HEK293T (cell line): ENCODE results near the gene ZMIZ1.
"Not testable (repeated sequence)": the region's sequence is repeated elsewhere in the genome, so short reads cannot be mapped to it uniquely, and the experiment has no call there.

Source experiments
- CTCF ChIA-PET: fragments of 350-600 bp; formaldehyde crosslinking; extraction: SDS; loops from one replicate; lab custom pipeline; 2021; ENCODE audit warnings: antibody characterized with exemption, inconsistent platforms; lab: Yijun Ruan, JAX
- POLR2A ChIA-PET: fragments of 350-600 bp; formaldehyde crosslinking; extraction: SDS; loops from one replicate; lab custom pipeline; 2020; ENCODE audit warnings: antibody characterized with exemption, inconsistent platforms; lab: Yijun Ruan, JAX
- DNase-seq: peaks from one replicate; pipeline ENCODE4 v3.0.0; 2012; ENCODE audit warnings: mixed read lengths; ENCODE audit errors: extremely low spot score
- ARNT ChIP-seq: fragments of 450-650 bp; IDR thresholded peaks from 2 replicates; pipeline ENCODE4 v1.6.1; 2017; ENCODE audit warnings: mild to moderate bottlenecking
- BHLHE40 ChIP-seq: fragments of 450-650 bp; IDR thresholded peaks from 2 replicates; pipeline ENCODE4 v1.6.1; 2016; ENCODE audit warnings: mild to moderate bottlenecking, moderate library complexity, borderline replicate concordance
- CTBP1 ChIP-seq: fragments of 450-650 bp; IDR thresholded peaks from 2 replicates; pipeline ENCODE4 v1.6.1; 2016; ENCODE audit warnings: borderline replicate concordance
- ELF4 ChIP-seq: fragments of 450-650 bp; IDR thresholded peaks from 2 replicates; pipeline ENCODE4 v1.6.1; 2017; ENCODE audit warnings: antibody characterized with exemption
- FOXA1 ChIP-seq: fragments of 450-650 bp; IDR thresholded peaks from 2 replicates; pipeline ENCODE4 v1.6.1; 2016; ENCODE audit warnings: mild to moderate bottlenecking
- FOXK2 ChIP-seq: fragments of 450-650 bp; IDR thresholded peaks from 2 replicates; pipeline ENCODE4 v1.6.1; 2016; ENCODE audit warnings: mild to moderate bottlenecking
- FOXM1 ChIP-seq: fragments of 450-650 bp; IDR thresholded peaks from 2 replicates; pipeline ENCODE4 v1.6.1; 2017; ENCODE audit warnings: mild to moderate bottlenecking, borderline replicate concordance
- HDGF ChIP-seq: fragments of 450-650 bp; IDR thresholded peaks from 2 replicates; pipeline ENCODE4 v1.6.1; 2017; ENCODE audit warnings: antibody characterized with exemption, borderline replicate concordance
- L3MBTL2 ChIP-seq: fragments of 450-650 bp; conservative IDR thresholded peaks from 2 replicates; pipeline ENCODE4 v1.6.1; 2016; ENCODE audit warnings: mild to moderate bottlenecking
- LEF1 ChIP-seq: fragments of 450-650 bp; IDR thresholded peaks from 2 replicates; pipeline ENCODE4 v1.6.1; 2017; ENCODE audit warnings: mild to moderate bottlenecking, borderline replicate concordance
- NFRKB ChIP-seq: fragments of 450-650 bp; IDR thresholded peaks from 2 replicates; pipeline ENCODE4 v1.6.1; 2016; ENCODE audit warnings: mild to moderate bottlenecking, moderate library complexity
- PKNOX1 ChIP-seq: fragments of 450-650 bp; IDR thresholded peaks from 2 replicates; pipeline ENCODE4 v1.6.1; 2016
- SP1 ChIP-seq: fragments of 450-650 bp; IDR thresholded peaks from 2 replicates; pipeline ENCODE4 v1.6.1; 2017
- SUZ12 ChIP-seq: fragments of 450-650 bp; IDR thresholded peaks from 2 replicates; pipeline ENCODE4 v1.6.1; 2016; ENCODE audit warnings: mild to moderate bottlenecking
- TARDBP ChIP-seq: fragments of 450-650 bp; IDR thresholded peaks from 2 replicates; pipeline ENCODE4 v1.6.1; 2016
- ZNF384 ChIP-seq: fragments of 450-650 bp; IDR thresholded peaks from 2 replicates; pipeline ENCODE4 v1.6.1; 2016

ZMIZ1 gene

GRCh38 chr10:79333513-79333912 is 264.7 kb downstream of the ZMIZ1 start:
- DNase-seq: no peak
- POLR2A ChIA-PET: no interaction called here
- CTCF ChIA-PET: no interaction called here
- no peak for TF ChIP-seq NFRKB
- no peak for TF ChIP-seq SP1
- TF ChIP-seq FOXA1: no peak
- TF ChIP-seq FOXK2: no peak
- no peak for TF ChIP-seq CTBP1

- DNase-seq: no peak
- POLR2A ChIA-PET: no interaction called here
- TF ChIP-seq FOXA1 (no peak), FOXM1 (no peak), CTBP1 (no peak), SUZ12 (no peak), PKNOX1 (no peak)
- CTCF ChIA-PET: interaction anchor here (1.6 kb wide), 1 partner anchor 10 kb away, joined by 5 read pairs; no protein-coding TSS in a partner anchor
Observed at GRCh38 chr10:79334573-79334972, 265.8 kb downstream of the ZMIZ1 start.

- CTCF ChIA-PET: interaction anchor here (1.6 kb wide), 1 partner anchor 10 kb away, joined by 5 read pairs; no protein-coding TSS in a partner anchor
Observed at GRCh38 chr10:79335094-79335469, 266.3 kb downstream of the ZMIZ1 start.

GRCh38 chr10:79335470-79336235 is 266.9 kb downstream of the ZMIZ1 start:
- no peak for DNase-seq
- ChIA-PET POLR2A (interaction anchor here (1.7 kb wide), 1 partner anchor 12 kb away, joined by 5 read pairs; no protein-coding TSS in a partner anchor), CTCF (interaction anchor here (1.6 kb wide), 1 partner anchor 9 kb away, joined by 5 read pairs; no protein-coding TSS in a partner anchor)
- TF ChIP-seq SUZ12 (no peak), SP1 (no peak), BHLHE40 (no peak), CTBP1 (no peak), ELF4 (no peak), HDGF (no peak), ZNF384 (no peak), FOXA1 (no peak), L3MBTL2 (no peak), FOXM1 (no peak), TARDBP (no peak), LEF1 (no peak), NFRKB (no peak), ARNT (no peak), PKNOX1 (no peak)

More at GRCh38 chr10:79335094-79335469, 266.3 kb downstream of the ZMIZ1 start:
- no peak for TF ChIP-seq L3MBTL2
- no peak for TF ChIP-seq NFRKB
- TF ChIP-seq LEF1: no peak
- no peak for TF ChIP-seq TARDBP
- no peak for TF ChIP-seq CTBP1
- no peak for TF ChIP-seq FOXM1
- TF ChIP-seq SP1: no peak
- POLR2A ChIA-PET: no interaction called here
- no peak for DNase-seq

GRCh38 chr10:79336276-79336675 is 267.5 kb downstream of the ZMIZ1 start:
- ChIA-PET POLR2A (interaction anchor here (1.7 kb wide), 1 partner anchor 11 kb away, joined by 5 read pairs; no protein-coding TSS in a partner anchor), CTCF (no interaction called here)
- no peak for DNase-seq
- TF ChIP-seq PKNOX1 (no peak), FOXM1 (no peak), ARNT (no peak), FOXA1 (no peak), CTBP1 (no peak), BHLHE40 (no peak), HDGF (no peak), FOXK2 (no peak), SUZ12 (no peak), ELF4 (no peak)

- POLR2A ChIA-PET: interaction anchor here (1.7 kb wide), 1 partner anchor 11 kb away, joined by 5 read pairs; no protein-coding TSS in a partner anchor
- CTCF ChIA-PET: no interaction called here
Observed at GRCh38 chr10:79336739-79337138, 268.0 kb downstream of the ZMIZ1 start.

GRCh38 chr10:79337783-79338469 is 269.2 kb downstream of the ZMIZ1 start:
- DNase-seq, CTCF ChIA-PET: not testable (repeated sequence)

More at GRCh38 chr10:79336739-79337138, 268.0 kb downstream of the ZMIZ1 start:
- TF ChIP-seq L3MBTL2 (peak; percentile 40; the same call in 1 of the 2 replicates), ELF4 (no peak), PKNOX1 (no peak), HDGF (no peak), SP1 (no peak), SUZ12 (no peak), TARDBP (no peak), ZNF384 (no peak), CTBP1 (peak; percentile 79; the same call in 1 of the 2 replicates)
- DNase-seq: peak; percentile 48

More at GRCh38 chr10:79337783-79338469, 269.2 kb downstream of the ZMIZ1 start:
- POLR2A ChIA-PET: not testable (repeated sequence)
